GM12878 (cell line): ENCODE measurements around the gene AK5. TPM values are rescaled to one million over a fixed set of nuclear protein-coding genes. Genes with fewer than 3 reads are reported as not detected.

Experiments
- ATAC-seq: fragments of 200-7000 bp; cut with Tn5 transposase; 3 replicates; pipeline ENCODE4 v1.9.1; 2020; ENCODE audit warnings: mild to moderate bottlenecking, moderate library complexity
- BruUV-seq: library from RNA; stranded (reverse); fragments of 400-500 nt; replicated peaks from 2 replicates; lab custom pipeline; 2021; lab: Mats Ljungman, UMichigan
- CTCF ChIA-PET: fragments of 300-600 bp; sonication (Branson Sonifier 250); formaldehyde crosslinking; extraction: SDS; loops from one replicate; lab custom pipeline; 2021; ENCODE audit warnings: inconsistent platforms; lab: Yijun Ruan, JAX
- POLR2A ChIA-PET: fragments of 350-600 bp; formaldehyde crosslinking; extraction: SDS; loops from one replicate; lab custom pipeline; 2021; ENCODE audit warnings: inconsistent platforms; lab: Charles Lee
- RAD21 ChIA-PET: fragments of 300-600 bp; sonication (Branson Sonifier 250); formaldehyde crosslinking; loops from one replicate; lab custom pipeline; 2023; ENCODE audit warnings: antibody characterized with exemption; ENCODE audit not compliant: unreplicated experiment; lab: Charles Lee
- SMC1A ChIA-PET: fragments of 300-600 bp; sonication (Branson Sonifier 250); formaldehyde crosslinking; loops from one replicate; lab custom pipeline; 2023; ENCODE audit not compliant: unreplicated experiment, uncharacterized antibody; lab: Charles Lee
- DNase-seq: peaks from one replicate; pipeline ENCODE4 v3.0.0-alpha.2; 2011; ENCODE audit warnings: low read depth, low spot score
- FAIRE-seq: peaks from 3 replicates; lab custom pipeline; 2011; peaks lifted over from hg19 to GRCh38; lab: Jason Lieb, UNC
- H2AFZ ChIP-seq: 2 replicates; pipeline ENCODE4 v1.6.0; 2011; ENCODE audit warnings: low read depth, low read length, control low read depth; ENCODE audit not compliant: control insufficient read depth
- H3K27ac ChIP-seq: 2 replicates; pipeline ENCODE4 v1.5.1; 2011; ENCODE audit warnings: control low read depth; ENCODE audit not compliant: control insufficient read depth, insufficient read depth
- H3K27me3 ChIP-seq, 2 experiments: replicated peaks in 1 of 2; 2 replicates each; pipeline versions ENCODE4 v1.6.0 to v1.6.1; 2011; ENCODE audit warnings: low read length in 1 of 2; ENCODE audit not compliant: control insufficient read depth in 2 of 2, insufficient read depth in 2 of 2
- H3K36me3 ChIP-seq, 2 experiments: 2 replicates each; pipeline ENCODE4 v1.5.1; 2011; ENCODE audit warnings: low read length in 1 of 2; ENCODE audit not compliant: control insufficient read depth in 2 of 2, insufficient read depth in 2 of 2
- H3K4me1 ChIP-seq: 2 replicates; pipeline ENCODE4 v1.6.1; 2011; ENCODE audit warnings: mild to moderate bottlenecking, low read length, moderate library complexity, mixed read lengths; ENCODE audit not compliant: control insufficient read depth, insufficient read depth
- H3K4me2 ChIP-seq: 2 replicates; pipeline ENCODE4 v1.6.0; 2011; ENCODE audit warnings: control low read depth; ENCODE audit not compliant: control insufficient read depth, insufficient read depth
- H3K4me3 ChIP-seq: fragments of 200-600 bp; sonication (generic); 2 replicates; pipeline ENCODE4 v1.5.1; 2016
- H3K79me2 ChIP-seq: 2 replicates; pipeline ENCODE4 v1.6.0; 2011; ENCODE audit warnings: low read length; ENCODE audit not compliant: control insufficient read depth, insufficient read depth
- H3K9ac ChIP-seq: 2 replicates; pipeline ENCODE4 v1.8.0; 2011; ENCODE audit warnings: low read length, control low read depth, mixed read lengths; ENCODE audit not compliant: control insufficient read depth, insufficient read depth
- H3K9me3 ChIP-seq: replicated peaks from 3 replicates; pipeline ENCODE4 v1.5.1; 2011; ENCODE audit warnings: mild to moderate bottlenecking, low read length; ENCODE audit not compliant: control insufficient read depth, insufficient read depth
- H4K20me1 ChIP-seq: 2 replicates; pipeline ENCODE4 v1.6.0; 2011; ENCODE audit not compliant: control insufficient read depth, insufficient read depth
- BCL11A ChIP-seq: IDR thresholded peaks from 2 replicates; pipeline ENCODE4 v1.6.1; 2011; ENCODE audit warnings: low read depth, low read length
- PAX5 ChIP-seq: IDR thresholded peaks from 2 replicates; pipeline ENCODE4 v1.6.1; 2011; ENCODE audit warnings: low read depth, low read length, borderline replicate concordance
- RUNX3 ChIP-seq: IDR thresholded peaks from 2 replicates; pipeline ENCODE4 v1.6.1; 2012; ENCODE audit warnings: low read length, inconsistent platforms
- STAT1 ChIP-seq: fragments of 450-650 bp; conservative IDR thresholded peaks from 2 replicates; pipeline ENCODE4 v1.6.1; 2014; ENCODE audit warnings: antibody characterized with exemption, mild to moderate bottlenecking
- TBL1XR1 ChIP-seq: IDR thresholded peaks from 2 replicates; pipeline ENCODE4 v1.6.1; 2012; ENCODE audit warnings: low read depth, low read length, improper control_type of control experiment
- WGBS: methylation state at CpG from one replicate; pipeline ENCODE4 v1.1.6; 2016; ENCODE audit warnings: low lambda C conversion rate; ENCODE audit not compliant: insufficient replicate concordance, insufficient coverage; ENCODE audit errors: missing lambda C conversion rate; 5-methylcytosine and 5-hydroxymethylcytosine counted together
- in situ Hi-C: fragments of 300-500 bp; cut with MboI; formaldehyde crosslinking; loops from 9 replicates; pipeline ENCODE4 v1.14.3; 2018; ENCODE audit warnings: mixed read lengths
- intact Hi-C: fragments of 100-400 bp; cut with micrococcal nuclease; formaldehyde crosslinking; loops from one replicate; pipeline ENCODE4 v1.14.2; 2022; ENCODE audit not compliant: unreplicated experiment
- polyA plus RNA-seq, 11 experiments: library from polyadenylated mRNA; depleted of rRNA in 4 of 11; unstranded in 6 of 11; stranded (reverse) in 5 of 11; fragments of >200 nt; fragmentation: Nextera tagmentation in 4 of 11; fragmentation: Illumina TruSeq in 1 of 11; extraction: Ambion mirVana in 4 of 11; extraction: Trizol in 1 of 11; gene quantifications; 1 replicate in 1 of 11; 2 replicates in 10 of 11; pipeline versions ENCODE4 v1.2.1 to v1.2.3, GENCODE V29; 2011 to 2016; ENCODE audit warnings: inconsistent platforms in 2 of 11, missing spikeins in 2 of 11, low read depth in 1 of 11
- total RNA-seq, 4 experiments: library from RNA; depleted of rRNA in 3 of 4; stranded (reverse); fragments of >200 nt in 3 of 4; fragmentation: Illumina TruSeq in 1 of 4; extraction: Trizol in 1 of 4; gene quantifications; 2 replicates each; pipeline versions ENCODE4 v1.2.1 to v1.2.3, GENCODE V29; 2013 to 2021

AK5 gene
- total and polyA plus RNA-seq, 10 of the 15 experiments (the other 5 are each of a cell fraction or from before 2014, with no cell fraction given): 0.08 to 0.33 TPM; not detected in 8

DNA sequence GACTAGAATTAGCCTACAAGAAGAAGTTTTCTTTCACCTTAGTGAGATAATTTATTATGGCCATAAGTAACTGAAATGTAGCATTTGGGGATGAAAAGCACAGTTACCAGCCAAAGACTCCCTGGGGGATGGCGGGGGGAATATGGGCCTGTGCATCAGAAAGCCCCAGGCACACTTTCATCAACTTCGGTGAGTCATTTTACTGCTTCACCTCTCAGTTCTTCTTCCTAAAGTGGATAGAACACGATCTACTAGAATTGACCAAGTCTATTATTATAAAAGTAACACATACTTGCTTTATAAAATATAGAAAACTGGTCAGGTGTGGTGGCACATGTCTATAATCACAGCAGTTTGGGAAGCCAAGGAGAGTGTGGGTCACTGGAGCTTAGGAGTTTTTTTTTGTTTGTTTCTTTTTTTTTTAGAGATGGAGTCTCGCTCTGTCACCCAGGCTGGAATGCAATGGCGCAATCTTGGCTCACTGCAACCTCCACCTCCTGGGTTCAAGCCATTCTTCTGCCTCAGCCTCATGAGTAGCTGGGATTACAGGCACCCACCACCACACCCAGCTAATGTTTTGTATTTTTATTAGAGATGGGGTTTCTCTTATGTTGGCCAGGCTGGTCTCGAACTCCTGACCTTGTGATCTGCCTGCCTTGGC, 258.8 kb downstream of the AK5 start (continued):
- 0 out of 2 replicates have a peak, but pooled peaks have one; percentile 15 for TF ChIP-seq BCL11A
- TF ChIP-seq TBL1XR1: no peak

- no peak overlapping the region for H3K27ac ChIP-seq
- POLR2A ChIA-PET: no interaction called here
- WGBS: 0% methylated on average over 5 of the region's 5 CpGs
- H3K27me3 ChIP-seq: no peaks in the 10 kb centered on the region
- FAIRE-seq (no peak), ATAC-seq (peak; percentile 55), DNase-seq (no peak)
- no peaks in the 10 kb centered on the region for H3K9me3 ChIP-seq
- RAD21 ChIA-PET: no interaction called here
- H3K9ac ChIP-seq: no peak overlapping the region
- no peaks in the 10 kb centered on the region for H4K20me1 ChIP-seq
- peak; percentile 51; the same call in 1 of the 2 replicates for TF ChIP-seq RUNX3
- TF ChIP-seq PAX5: peak; percentile 72; the same call in 1 of the 2 replicates
- no peak for TF ChIP-seq STAT1
- peaks cover 30% of the 10 kb centered on the region for H3K4me1 ChIP-seq
- no peak overlapping the region for H3K4me2 ChIP-seq
- H2AFZ ChIP-seq: peak overlapping the region; percentile 28
- no peaks in the 10 kb centered on the region for H3K79me2 ChIP-seq
- H3K4me3 ChIP-seq: no peak overlapping the region
- in situ Hi-C loops (no loop called here), intact Hi-C loops (loop anchor here (10.0 kb wide), 1 partner anchor 364 kb away; no protein-coding TSS in a partner anchor)
- H3K36me3 ChIP-seq: no peaks in the 10 kb centered on the region
- BruUV-seq: no TSS peak
- CTCF ChIA-PET: interaction anchor here (0.7 to 1.8 kb wide), 3 partner anchors 8 to 1928 kb away, joined by 3 to 8 read pairs (median 6); no protein-coding TSS in a partner anchor
- SMC1A ChIA-PET: interaction anchor here (0.9 kb wide), 1 partner anchor 133 kb away, joined by 4 read pairs; no protein-coding TSS in a partner anchor
Measured at GRCh38 chr1:77541162-77541545, 259.3 kb downstream of the AK5 start.
